ENCODE data around the gene BABAM1.

The BABAM1 gene

DNA sequence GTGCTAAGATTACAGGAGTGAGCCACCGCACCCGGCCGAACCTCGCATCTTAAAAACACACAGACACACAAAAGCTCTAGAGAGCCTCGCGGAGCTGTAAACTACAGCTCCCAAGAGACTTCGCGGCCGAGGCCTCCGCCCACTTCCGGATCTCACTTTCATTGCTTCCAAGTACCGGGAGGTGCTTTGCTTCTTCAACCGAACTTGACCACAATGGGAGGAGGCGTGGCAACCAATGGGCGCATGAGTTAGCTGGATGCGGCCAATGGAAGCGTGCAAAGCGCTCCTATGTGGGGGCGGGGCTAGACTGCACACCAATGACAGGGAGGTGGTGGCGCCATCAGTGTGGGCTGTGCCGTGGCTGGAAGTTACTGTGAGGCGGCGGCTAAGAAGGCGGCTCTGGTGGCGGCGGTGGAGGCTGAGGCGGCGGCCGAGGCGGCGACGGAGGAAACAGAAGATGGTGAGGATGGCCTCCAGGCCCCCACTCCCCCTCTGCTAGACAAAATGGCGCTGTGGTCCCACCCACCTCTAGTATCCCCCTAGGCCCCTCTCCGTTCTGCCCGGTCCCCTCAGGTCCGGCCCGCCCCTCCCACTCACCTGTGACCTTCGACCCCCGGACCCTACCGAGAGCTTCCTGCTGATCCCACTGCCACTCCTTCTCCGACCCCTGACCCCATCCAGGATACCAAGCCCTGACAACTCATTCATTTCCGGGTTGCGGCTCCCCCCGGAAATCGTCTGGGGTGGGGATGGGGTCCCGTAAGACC, 42.1 kb downstream of the BABAM1 start, which contains the start of gene DDA1:
TSS of gene DDA1 (plus strand) at position 366 of the 767 bp plus-strand sequence. CDS start at position 458, 92 bp downstream.
- Histone ChIP-seq H3K9me3 (ENCODE audit: control insufficient read depth, low read length) (no peaks in the 10 kb centered on the region), H3K79me2 (peaks cover 20% of the 10 kb centered on the region), H3K36me3 (ENCODE audit: control insufficient read depth, insufficient read depth, low read length) (no peaks in the 10 kb centered on the region), H3K9ac (peak within 1 kb of the TSS; percentile 77), H2AFZ (peak within 1 kb of the TSS; percentile 46), H3K4me1 (peaks cover 9% of the 10 kb centered on the region), H3K27ac (peak within 1 kb of the TSS; percentile 72), H3K4me3 (ENCODE audit: low read depth, low read length) (peak within 1 kb of the TSS; percentile 93), H3K4me2 (ENCODE audit: low read length) (peak within 1 kb of the TSS; percentile 94), H3K27me3 (ENCODE audit: control insufficient read depth, insufficient read depth, low read length) (no peaks in the 10 kb centered on the region)
- TF ChIP-seq, protein P1, sequence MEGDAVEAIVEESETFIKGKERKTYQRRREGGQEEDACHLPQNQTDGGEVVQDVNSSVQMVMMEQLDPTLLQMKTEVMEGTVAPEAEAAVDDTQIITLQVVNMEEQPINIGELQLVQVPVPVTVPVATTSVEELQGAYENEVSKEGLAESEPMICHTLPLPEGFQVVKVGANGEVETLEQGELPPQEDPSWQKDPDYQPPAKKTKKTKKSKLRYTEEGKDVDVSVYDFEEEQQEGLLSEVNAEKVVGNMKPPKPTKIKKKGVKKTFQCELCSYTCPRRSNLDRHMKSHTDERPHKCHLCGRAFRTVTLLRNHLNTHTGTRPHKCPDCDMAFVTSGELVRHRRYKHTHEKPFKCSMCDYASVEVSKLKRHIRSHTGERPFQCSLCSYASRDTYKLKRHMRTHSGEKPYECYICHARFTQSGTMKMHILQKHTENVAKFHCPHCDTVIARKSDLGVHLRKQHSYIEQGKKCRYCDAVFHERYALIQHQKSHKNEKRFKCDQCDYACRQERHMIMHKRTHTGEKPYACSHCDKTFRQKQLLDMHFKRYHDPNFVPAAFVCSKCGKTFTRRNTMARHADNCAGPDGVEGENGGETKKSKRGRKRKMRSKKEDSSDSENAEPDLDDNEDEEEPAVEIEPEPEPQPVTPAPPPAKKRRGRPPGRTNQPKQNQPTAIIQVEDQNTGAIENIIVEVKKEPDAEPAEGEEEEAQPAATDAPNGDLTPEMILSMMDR (IDR thresholded peaks at IDR 0.05), result no peak

DNA sequence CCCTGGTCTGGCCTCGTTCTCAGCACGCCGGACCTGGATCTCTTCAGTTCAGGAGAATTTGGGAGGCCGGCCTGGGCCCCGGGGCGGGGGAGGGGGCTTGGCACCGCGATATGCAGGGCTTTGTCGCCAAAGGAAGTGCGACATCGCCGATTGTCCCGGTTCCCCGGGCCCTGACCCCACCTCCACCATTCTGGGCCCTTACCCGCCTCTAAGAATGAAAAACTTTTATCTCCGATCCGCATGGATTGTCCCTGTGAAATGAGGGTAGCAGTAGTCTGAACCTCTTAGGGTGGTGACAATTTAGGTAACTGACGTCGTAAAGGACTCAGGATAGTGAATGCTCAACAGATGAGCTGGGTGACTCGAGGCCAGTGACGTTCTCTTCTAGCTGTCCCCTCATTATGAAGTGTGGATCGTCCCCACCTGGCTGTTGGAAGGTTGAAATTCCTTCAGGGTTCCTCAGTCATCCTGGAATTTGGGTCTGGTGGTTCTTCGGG, 42.8 kb downstream of the BABAM1 start:
- Histone ChIP-seq H3K4me1 (peaks cover 3% of the 10 kb centered on the region), H3K4me2 (ENCODE audit: low read length) (peak overlapping the region; percentile 94), H3K36me3 (ENCODE audit: control insufficient read depth, insufficient read depth, low read length) (no peaks in the 10 kb centered on the region), H3K27me3 (ENCODE audit: control insufficient read depth, insufficient read depth, low read length) (no peaks in the 10 kb centered on the region), H2AFZ (peak overlapping the region; percentile 46), H3K9ac (peak overlapping the region; percentile 77), H3K27ac (peak overlapping the region; percentile 72), H3K4me3 (ENCODE audit: low read depth, low read length) (peak overlapping the region; percentile 93), H3K79me2 (peaks cover 20% of the 10 kb centered on the region), H3K9me3 (ENCODE audit: control insufficient read depth, low read length) (no peaks in the 10 kb centered on the region)
- TF ChIP-seq, protein P1 (IDR thresholded peaks at IDR 0.05), result no peak

DNA sequence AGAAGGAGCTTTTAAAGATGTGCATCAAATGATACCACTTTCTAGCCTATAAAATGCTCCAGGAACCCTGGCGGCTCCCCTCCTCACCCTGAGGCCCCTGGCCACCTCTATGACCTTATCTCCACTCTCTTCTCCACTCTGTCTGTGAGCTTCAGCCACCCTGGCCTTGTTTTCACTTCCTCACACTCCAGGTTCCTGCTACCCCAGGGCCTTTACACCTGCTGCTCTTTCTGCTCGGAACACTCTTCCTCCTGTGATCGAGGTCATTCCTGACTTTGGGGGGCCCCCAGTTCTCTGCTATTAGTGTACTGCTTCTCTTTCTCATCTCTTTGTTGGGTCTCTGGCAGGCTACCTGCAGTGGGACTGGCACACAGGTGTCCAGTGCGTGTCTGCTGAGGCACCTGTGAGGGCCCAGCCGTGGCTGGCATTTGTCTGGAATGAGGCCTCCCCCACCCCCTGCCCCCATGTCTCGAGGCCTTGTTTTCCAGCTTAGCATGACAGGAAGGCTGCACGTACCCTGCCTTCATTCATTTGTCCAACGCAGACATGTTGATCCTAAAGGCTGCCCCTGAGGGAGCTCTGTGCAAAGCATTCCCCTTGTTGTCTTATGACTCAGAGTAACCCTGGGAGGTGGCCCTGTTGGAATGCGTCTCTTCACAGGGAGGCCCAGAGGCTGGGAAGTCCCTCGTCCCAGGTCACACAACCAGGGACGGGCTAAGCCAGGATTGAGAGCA, 44.4 kb downstream of the BABAM1 start:
- Histone ChIP-seq H2AFZ (no peak overlapping the region), H3K36me3 (ENCODE audit: control insufficient read depth, insufficient read depth, low read length) (no peaks in the 10 kb centered on the region), H3K27ac (no peak overlapping the region), H3K9ac (no peak overlapping the region), H3K27me3 (ENCODE audit: control insufficient read depth, insufficient read depth, low read length) (no peaks in the 10 kb centered on the region), H3K4me3 (ENCODE audit: low read depth, low read length) (no peak overlapping the region), H3K4me1 (peaks cover 3% of the 10 kb centered on the region), H3K79me2 (peaks cover 20% of the 10 kb centered on the region), H3K4me2 (ENCODE audit: low read length) (no peak overlapping the region), H3K9me3 (ENCODE audit: control insufficient read depth, low read length) (no peaks in the 10 kb centered on the region)
- TF ChIP-seq, protein P1 (IDR thresholded peaks at IDR 0.05), result no peak

DNA sequence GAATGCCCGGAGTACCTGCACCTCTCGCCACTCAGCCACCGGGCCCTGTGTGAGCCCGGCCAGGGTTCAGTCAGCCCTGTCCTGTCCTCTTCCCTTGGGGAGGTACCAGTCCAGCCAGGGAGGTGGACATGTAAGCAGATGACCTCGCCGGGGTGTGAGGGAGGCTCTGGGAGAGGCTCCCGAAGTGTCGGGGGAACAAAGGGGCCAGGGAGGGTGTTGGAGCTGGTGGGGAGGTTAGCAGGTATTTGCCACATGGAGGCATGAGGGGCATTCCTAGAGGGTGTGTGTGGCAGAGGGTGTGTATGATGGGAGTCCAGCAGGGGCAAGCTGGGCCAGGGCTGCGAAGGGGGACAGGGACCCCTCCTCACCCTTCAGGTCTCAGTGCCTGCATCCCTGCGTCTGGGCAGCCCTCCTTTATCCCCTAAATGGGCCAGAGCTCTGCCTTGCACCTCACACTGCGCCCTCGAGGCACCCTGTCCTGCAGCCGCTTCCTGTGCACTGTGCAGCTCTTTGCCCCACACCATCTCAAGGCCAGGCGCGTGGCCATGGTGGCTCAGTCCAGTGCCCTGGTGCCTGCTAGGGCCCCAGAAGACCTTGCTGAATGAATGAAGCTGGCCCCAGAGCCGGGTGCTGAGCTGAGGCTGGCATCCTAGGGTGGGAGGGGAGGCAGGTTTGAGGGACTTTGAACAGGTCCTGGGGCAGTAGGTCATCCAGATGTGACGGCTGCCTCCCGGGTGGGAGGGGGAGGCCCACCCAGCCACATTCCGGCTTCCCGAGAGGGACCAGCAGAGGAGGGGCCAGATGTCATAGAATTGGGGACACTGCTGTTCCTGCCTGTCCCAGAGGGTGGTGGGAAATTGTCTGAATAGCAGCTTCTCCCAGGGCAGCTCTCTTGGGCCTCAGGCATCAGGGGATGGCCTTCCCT, 45.2 kb downstream of the BABAM1 start:
- TF ChIP-seq, protein P1 (IDR thresholded peaks at IDR 0.05), result no peak
- H3K9ac ChIP-seq, result no peak overlapping the region
- no peaks in the 10 kb centered on the region for H3K9me3 ChIP-seq (ENCODE audit: control insufficient read depth, low read length)
- H3K4me2 ChIP-seq (ENCODE audit: low read length), result no peak overlapping the region
- no peak overlapping the region for H3K4me3 ChIP-seq (ENCODE audit: low read depth, low read length)
- no peaks in the 10 kb centered on the region for H3K27me3 ChIP-seq (ENCODE audit: control insufficient read depth, insufficient read depth, low read length)
- no peaks in the 10 kb centered on the region for H3K36me3 ChIP-seq (ENCODE audit: control insufficient read depth, insufficient read depth, low read length)
- H2AFZ ChIP-seq, result no peak overlapping the region
- peaks cover 3% of the 10 kb centered on the region for H3K4me1 ChIP-seq
- H3K27ac ChIP-seq, result no peak overlapping the region
- peaks cover 20% of the 10 kb centered on the region for H3K79me2 ChIP-seq
